Measurements from ENCODE around the gene KCNJ12.
"Not testable (repeated sequence)": the region's sequence is repeated elsewhere in the genome, so short reads cannot be mapped to it uniquely, and the experiment has no call there.

The KCNJ12 gene

DNA sequence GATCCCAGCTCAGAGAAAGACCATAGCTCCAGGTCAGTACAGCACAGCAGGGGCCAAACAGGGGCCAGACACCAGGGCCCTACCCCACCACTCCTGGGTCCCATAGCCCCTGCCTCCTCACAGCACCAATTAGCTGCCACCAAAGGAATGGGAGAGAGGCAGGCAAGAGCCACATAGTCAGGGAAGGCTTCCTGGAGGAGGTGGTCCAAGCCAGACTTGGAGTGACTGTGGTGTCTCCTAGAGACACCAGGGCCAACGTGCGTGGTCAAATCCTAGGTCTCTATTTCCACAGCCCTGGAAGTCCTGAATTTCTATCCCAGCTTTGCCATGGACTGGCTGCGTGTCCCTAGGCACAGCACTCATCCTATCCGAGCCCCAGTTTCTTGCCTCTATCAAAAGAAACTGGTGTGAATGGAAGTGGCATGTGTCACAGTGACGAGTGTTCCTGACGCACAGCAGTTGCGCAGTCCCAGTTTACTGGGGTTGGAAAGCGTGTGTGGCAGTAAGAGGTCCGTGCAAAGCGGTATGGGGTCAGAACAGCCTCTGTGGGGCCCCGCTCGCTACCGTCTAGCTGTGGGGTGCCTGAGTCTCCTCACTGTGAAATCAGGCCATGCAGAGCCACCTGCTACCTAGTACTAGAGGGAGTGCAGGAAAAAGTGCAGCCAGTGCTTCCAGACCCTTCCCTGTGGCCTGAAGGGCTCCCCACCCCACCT lies 23.5 kb downstream of the KCNJ12 start:
- TF ChIP-seq, protein P1, sequence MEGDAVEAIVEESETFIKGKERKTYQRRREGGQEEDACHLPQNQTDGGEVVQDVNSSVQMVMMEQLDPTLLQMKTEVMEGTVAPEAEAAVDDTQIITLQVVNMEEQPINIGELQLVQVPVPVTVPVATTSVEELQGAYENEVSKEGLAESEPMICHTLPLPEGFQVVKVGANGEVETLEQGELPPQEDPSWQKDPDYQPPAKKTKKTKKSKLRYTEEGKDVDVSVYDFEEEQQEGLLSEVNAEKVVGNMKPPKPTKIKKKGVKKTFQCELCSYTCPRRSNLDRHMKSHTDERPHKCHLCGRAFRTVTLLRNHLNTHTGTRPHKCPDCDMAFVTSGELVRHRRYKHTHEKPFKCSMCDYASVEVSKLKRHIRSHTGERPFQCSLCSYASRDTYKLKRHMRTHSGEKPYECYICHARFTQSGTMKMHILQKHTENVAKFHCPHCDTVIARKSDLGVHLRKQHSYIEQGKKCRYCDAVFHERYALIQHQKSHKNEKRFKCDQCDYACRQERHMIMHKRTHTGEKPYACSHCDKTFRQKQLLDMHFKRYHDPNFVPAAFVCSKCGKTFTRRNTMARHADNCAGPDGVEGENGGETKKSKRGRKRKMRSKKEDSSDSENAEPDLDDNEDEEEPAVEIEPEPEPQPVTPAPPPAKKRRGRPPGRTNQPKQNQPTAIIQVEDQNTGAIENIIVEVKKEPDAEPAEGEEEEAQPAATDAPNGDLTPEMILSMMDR (conservative IDR thresholded peaks at IDR 0.05; ENCODE audit: control insufficient read depth, insufficient read depth, low read depth, low read length): no peak
- no peak overlapping the region for H3K4me3 ChIP-seq (ENCODE audit: control insufficient read depth, low read depth, low read length)
- no peak for DNase-seq (ENCODE audit: low read depth)

DNA sequence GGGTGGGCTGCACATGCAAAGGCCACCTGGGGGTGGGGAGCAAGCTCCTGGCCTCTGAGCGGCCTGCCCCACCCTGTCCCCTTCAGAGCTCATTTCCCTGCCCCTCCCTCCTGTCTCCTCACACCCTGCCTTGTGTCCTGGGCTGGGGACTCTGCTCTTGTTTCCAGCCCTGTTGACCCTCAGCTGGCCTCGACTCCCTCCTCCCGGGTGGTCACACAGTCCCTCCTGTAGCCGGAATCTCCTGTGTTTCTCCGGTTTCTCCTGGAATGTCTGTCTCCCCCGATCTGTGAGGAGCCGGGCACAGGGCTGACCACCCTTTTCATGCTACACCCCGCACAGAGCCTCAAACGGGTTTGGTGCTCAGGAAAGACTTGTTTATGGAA lies 24.0 kb downstream of the KCNJ12 start:
- not testable (repeated sequence) for DNase-seq (ENCODE audit: low read depth); H3K4me3 ChIP-seq (ENCODE audit: control insufficient read depth, low read depth, low read length)

DNA sequence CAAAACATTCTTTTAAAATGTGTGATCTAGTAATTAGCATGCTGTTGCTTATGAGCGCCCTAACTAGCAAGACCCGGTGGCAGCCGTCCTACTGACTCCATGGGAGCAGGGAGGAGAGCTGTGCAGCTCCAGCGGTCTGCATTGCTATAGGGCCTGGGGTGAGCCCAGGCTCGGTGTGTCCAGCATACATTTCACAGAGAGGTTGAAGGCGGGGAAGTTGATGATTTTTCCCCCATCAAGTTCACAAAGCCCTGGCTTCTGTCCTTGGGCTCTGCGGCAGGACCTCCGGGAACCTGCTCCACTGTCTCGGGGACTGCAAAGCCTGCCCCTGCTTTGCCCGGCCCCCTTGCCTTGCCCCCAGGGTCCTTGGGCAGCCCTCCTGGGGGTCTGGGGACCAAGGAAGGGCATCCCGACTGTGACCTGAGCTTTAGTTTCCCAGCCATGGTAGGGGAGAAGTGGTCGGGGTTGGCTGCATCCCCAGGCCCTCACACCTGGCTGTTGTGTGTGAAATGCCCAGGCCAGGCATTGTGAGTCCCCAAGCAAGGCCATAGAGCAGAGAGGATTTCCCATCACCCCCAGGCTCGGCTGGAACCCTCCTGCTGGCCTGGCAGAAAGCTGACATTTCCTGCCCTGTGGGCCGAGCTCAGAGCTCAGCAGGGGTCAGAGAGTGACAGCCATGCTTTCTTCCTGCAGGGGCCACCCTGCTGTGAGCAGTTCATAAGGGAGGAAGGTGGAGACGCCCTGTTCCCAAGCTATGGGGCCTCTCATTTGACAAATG lies 24.8 kb downstream of the KCNJ12 start:
- no peak overlapping the region for H3K4me3 ChIP-seq (ENCODE audit: control insufficient read depth, low read depth, low read length)
- DNase-seq (ENCODE audit: low read depth): no peak
- TF ChIP-seq, protein P1 (conservative IDR thresholded peaks at IDR 0.05; ENCODE audit: control insufficient read depth, insufficient read depth, low read depth, low read length): no peak

DNA sequence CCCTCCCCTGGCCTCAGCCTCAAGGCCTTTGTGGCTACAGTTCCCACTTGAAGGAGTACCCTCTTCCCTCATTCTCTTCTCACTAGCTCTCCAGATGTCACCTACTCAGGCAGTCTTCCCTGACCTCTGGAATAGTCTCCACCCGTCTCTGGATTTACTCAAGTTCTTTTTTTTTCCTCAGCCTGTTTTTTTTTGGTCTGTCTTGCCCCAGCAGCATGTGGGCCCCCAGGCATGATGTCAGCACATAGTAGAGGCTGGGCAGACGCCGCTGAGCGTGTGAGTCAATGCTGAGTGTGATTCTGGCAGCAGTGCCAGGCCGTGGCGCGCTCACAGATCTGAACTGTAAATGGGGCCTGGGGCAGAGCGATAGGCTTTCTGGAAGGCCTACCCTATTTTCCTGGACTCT lies 26.0 kb downstream of the KCNJ12 start:
- not testable (repeated sequence) for H3K4me3 ChIP-seq (ENCODE audit: control insufficient read depth, low read depth, low read length)
- peak; percentile 95 for DNase-seq (ENCODE audit: low read depth)

DNA sequence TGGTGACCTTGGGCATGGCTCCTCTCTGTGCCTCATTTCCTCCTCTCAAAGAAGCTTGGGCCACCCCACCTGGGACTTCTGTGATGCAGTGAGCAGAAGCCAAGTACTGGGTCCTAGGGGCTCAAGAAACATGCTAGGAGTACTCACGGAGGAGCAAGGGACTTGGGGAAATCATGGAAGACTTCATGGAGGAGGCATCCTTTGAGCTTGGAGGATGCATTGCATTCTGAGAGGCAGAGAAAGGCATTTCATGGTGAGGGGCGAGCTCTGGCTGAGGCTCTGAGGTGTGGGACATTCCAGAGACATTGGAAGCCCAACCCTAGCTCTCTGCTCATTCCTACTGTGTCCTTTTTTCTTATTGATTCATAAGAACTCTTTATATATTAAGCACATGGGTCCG lies 26.8 kb downstream of the KCNJ12 start:
- not testable (repeated sequence) for DNase-seq (ENCODE audit: low read depth); H3K4me3 ChIP-seq (ENCODE audit: control insufficient read depth, low read depth, low read length)

DNA sequence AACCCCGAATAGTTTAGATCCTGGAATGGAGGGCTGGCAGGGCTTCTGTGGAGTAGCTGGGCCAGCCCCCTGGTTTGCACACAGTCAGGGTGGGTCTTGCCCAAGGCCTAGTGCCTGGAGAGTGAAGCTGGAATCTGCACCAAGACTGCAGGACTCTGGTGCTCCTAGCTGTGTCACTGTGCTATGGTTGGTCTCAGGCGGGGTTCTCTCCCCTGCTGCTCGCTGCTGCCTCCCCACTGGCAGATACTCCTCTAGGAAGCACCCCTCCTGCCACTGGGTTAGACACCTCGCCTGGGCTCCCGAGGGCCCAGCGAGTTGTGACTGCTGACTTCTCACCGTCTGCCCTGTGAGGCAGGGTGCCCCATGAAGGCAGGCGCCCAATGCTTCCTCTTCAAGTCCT lies 27.9 kb downstream of the KCNJ12 start:
- H3K4me3 ChIP-seq (ENCODE audit: control insufficient read depth, low read depth, low read length); DNase-seq (ENCODE audit: low read depth): not testable (repeated sequence)

DNA sequence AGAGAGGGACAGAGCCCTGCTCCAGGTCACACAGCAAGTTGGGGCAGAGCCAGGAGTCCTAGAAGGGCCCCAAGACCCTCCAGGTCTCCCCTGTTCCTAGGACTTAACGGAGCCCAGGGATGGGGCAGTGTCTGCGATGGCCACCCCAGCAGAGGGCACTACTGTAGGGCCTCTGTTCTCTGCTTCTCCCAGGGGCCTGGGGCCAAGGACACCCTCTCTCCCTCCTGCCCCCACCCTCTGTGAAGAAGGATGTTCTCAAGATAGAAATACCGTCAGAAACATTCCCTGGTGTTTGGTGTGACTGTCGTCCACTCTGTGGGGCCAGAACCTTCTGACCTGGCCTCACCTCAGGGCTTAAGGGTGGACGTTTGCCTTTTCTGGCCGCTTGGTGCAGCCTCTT lies 28.4 kb downstream of the KCNJ12 start:
- not testable (repeated sequence) for DNase-seq (ENCODE audit: low read depth); H3K4me3 ChIP-seq (ENCODE audit: control insufficient read depth, low read depth, low read length)

DNA sequence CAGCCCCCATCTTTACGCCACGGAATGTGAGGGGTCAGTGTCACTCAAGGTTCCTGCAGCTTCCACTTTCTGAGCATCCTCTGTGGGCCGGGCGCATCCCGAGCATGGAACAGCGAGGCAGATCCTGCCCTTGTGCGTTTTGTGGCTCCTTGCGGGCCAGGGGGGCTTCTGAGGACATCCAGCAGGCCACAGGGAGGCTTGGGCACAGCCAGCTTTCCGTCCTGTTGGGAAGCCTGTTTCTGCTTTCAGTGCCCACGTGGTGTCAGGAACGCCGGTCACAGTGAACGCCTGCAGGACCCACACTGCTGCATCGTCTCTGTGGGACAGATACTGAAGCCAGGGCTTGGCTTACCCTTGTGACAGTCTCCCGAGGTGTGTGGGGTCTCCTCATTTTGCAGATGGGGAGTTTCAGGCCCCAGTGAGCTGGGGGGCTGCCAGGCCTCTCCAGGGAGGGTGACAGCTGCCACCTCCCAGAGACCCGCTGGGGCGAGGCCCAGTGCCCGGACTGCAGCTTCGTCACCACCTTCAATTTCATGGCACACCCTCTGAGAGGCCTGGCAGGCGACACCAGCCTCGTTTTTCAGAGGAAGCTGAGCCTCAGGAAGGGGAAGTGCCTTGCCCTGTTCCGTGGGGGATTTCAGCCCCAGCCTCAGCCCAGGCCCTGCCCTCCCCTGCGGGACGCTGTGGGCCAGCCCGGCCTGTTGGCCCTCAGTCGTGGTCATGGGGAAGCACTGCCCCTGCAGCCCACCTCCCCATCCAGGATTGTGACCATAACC lies 29.0 kb downstream of the KCNJ12 start:
- not testable (repeated sequence) for H3K4me3 ChIP-seq (ENCODE audit: control insufficient read depth, low read depth, low read length); DNase-seq (ENCODE audit: low read depth)

DNA sequence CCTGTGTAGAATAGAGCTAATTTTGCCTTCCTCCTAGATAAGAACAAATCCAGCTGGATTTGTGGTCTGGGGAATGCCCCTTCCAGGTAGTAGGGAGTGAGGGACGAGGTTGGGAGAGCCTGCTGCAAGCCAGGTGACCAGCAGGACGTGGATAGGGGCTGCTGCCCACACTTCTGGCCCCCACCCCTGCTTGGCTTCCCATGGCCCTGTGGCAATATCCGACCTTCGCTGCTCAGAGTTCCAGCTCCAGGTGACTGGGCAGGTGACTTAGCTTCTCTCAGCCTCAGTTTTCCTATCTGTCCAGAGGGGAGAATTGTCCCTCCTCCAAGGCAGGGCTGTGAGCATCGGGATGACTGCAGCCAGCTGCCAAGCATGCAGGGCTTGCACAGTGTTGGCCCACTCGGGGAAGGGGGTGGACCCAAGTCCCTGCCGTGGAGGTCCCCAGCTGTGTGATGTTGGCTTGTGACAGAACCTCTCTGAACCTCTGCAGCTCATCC lies 29.8 kb downstream of the KCNJ12 start:
- not testable (repeated sequence) for H3K4me3 ChIP-seq (ENCODE audit: control insufficient read depth, low read depth, low read length); DNase-seq (ENCODE audit: low read depth)

DNA sequence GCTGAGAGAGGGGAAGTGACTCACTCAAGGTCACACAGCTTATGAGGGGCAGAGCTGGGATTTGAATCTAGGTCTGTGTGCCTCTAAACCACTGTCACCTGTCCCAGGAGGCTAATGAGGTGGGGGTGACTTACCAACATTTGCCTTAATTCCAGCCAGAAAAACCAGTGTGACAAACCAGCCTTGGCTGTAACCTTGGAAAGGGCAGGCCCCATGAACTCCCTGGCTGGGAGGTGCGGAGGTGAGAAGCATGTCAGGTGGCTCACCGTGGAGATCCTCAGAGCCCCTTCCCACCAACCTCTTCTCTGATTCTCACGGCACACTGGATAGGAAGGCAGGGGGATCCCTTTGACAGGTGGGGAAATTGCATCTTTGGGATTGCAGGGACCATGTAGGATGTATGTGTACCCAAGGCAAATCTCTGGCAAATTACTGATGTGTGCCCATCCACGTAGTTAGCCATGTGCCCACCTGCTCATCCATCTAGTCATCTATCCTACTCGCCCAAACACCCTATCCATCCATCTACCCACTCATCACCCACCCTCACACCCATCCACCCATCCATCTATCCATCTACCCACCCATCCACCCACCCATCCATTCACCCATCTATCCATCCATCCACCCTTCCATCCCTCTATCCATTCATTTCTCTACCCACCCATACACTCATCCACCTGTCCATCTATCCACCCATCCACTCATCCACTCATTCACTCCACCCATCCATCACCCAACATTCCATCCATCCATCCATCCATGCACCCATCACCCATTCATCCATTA lies 30.7 kb downstream of the KCNJ12 start:
- H3K4me3 ChIP-seq (ENCODE audit: control insufficient read depth, low read depth, low read length); DNase-seq (ENCODE audit: low read depth): not testable (repeated sequence)

DNA sequence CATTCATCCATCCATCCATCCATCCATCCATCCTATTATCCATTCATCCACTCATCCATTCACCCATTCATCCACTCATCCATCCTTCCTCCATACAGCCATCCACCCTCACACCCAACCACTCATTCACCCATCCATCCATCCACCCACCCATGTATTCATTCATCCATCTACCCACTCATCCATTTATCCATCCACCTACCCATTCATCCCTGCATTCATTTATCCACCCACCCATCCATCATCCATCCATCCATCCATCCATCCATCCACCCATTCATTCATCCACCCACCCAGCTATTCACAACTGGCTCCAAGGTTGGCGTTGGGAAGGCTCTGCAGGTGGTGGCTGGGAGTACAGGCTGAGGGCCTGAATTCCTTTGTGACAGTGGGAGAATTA lies 31.6 kb downstream of the KCNJ12 start:
- DNase-seq (ENCODE audit: low read depth); H3K4me3 ChIP-seq (ENCODE audit: control insufficient read depth, low read depth, low read length): not testable (repeated sequence)

DNA sequence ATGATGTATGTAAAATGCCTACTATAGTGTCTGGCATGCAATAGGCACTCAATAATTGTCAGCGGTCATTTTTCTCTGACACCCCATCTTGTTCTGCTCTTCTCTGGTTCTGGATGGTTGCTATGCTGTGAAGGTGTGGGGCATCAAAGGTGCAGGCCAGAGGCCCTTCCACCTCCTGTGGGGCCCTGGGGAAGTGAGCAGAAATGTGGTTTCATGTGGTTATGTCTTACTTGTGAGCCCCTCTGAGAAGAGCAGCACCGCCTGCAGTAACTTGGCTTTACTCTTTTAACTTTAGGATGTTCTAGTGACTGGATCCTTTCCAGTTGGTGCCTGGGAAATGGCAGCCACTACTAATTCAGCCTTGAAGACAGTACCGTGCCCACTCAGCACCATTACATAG lies 32.1 kb downstream of the KCNJ12 start:
- DNase-seq (ENCODE audit: low read depth); H3K4me3 ChIP-seq (ENCODE audit: control insufficient read depth, low read depth, low read length): not testable (repeated sequence)

DNA sequence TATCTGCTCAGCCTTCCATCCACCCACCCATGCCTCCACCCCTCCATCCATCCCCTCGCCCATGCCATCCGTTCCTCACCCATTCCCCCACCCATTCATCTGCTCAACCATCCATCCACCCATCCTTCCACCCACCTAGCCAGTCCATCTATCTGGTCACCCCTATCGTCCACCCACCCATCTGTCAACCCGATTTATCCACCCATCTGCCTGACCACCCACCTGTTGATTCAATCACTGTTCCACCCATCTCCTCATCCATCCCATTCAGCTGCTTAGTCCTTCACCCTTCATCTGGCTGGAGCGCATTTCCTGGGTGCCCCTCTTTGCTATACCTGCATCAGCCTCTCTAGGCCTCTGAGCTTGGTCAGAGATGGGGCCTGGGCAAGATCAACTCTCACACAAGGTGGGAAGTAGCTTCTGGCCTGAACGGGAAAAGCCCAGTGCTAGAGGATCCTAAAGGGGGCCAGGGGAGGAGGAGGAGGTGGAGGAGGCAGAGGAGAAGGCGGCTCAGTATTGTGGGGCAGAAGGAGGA lies 32.7 kb downstream of the KCNJ12 start:
- H3K4me3 ChIP-seq (ENCODE audit: control insufficient read depth, low read depth, low read length); DNase-seq (ENCODE audit: low read depth): not testable (repeated sequence)

DNA sequence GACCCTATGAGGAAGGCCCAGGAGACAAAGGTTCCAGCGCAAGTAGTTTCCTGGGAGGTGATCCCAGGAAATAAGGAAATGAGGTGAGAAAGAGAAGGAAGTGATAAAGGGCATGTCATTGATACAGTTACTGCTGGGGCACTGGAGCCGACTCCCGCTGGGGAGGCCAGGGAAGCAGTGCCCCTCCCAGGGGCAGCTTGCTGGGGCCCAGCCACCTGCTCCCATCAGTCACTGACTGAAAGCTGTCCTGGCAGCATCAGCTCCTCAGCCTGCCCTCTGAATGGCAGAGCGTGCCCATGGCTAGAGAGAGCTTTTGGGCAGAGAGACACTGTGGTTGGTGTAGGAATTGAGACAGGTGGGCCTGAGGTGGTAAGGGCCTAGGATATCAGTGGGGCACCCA lies 33.2 kb downstream of the KCNJ12 start:
- H3K4me3 ChIP-seq (ENCODE audit: control insufficient read depth, low read depth, low read length); DNase-seq (ENCODE audit: low read depth): not testable (repeated sequence)

DNA sequence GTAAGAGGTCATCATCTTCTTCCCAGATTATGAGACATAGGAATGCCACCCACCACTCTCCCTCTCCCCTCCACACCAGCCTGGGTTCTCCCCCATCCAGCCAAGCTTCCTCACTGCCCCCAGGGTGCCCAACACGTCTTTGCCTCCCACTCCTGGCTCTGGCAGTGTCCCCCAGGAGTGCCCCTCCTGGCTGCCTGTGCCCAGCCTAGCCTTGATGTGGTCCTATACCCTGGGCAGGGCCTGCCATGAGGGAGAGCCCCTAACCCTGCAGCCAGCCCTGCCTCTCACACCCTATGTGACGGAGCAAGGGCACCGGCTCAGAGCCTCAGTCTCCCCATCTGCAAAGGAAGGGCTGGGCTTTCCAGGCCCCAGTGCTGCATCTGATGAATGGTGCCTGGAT lies 33.8 kb downstream of the KCNJ12 start:
- not testable (repeated sequence) for DNase-seq (ENCODE audit: low read depth); H3K4me3 ChIP-seq (ENCODE audit: control insufficient read depth, low read depth, low read length)

All from fibroblast of mammary gland (primary cell).